Spinal cord (tissue), 10 donors: ENCODE measurements around the gene ADK. TPM values are rescaled to one million over a fixed set of nuclear protein-coding genes. Genes with fewer than 3 reads are reported as not detected.
"Not testable (repeated sequence)": the region's sequence is repeated elsewhere in the genome, so short reads cannot be mapped to it uniquely, and the experiment has no call there.

Experiments used
- DNase-seq, 6 donors: peaks; one replicate each; pipeline versions ENCODE4 v3.0.0 to v3.0.0-alpha.2; 2013 to 2015; ENCODE audit warnings: low spot score in 6 of 6, low read depth in 4 of 6
- H3K27ac ChIP-seq: one replicate; pipeline ENCODE4 v1.5.1; 2013; ENCODE audit warnings: low read depth, low read length, control low read depth
- H3K27me3 ChIP-seq: one replicate; pipeline ENCODE4 v1.6.1; 2013; ENCODE audit warnings: low read length; ENCODE audit not compliant: control insufficient read depth, insufficient read depth
- H3K36me3 ChIP-seq: one replicate; pipeline ENCODE4 v1.6.1; 2013; ENCODE audit warnings: low read length; ENCODE audit not compliant: control insufficient read depth, insufficient read depth
- H3K4me1 ChIP-seq: one replicate; pipeline ENCODE4 v1.6.1; 2013; ENCODE audit warnings: low read length; ENCODE audit not compliant: control insufficient read depth, insufficient read depth
- H3K4me3 ChIP-seq: one replicate; pipeline ENCODE4 v1.5.1; 2013; ENCODE audit warnings: low read depth, low read length, control low read depth
- H3K9me3 ChIP-seq: one replicate; pipeline ENCODE4 v1.6.1; 2013; ENCODE audit warnings: low read length; ENCODE audit not compliant: control insufficient read depth, insufficient read depth
- WGBS: methylation state at CpG from one replicate; pipeline ENCODE4 v1.1.5; 2013; ENCODE audit warnings: missing lambda C conversion rate; ENCODE audit not compliant: insufficient coverage; 5-methylcytosine and 5-hydroxymethylcytosine counted together
- polyA plus RNA-seq, 2 donors: library from polyadenylated mRNA; unstranded; fragments of 120-200 nt; gene quantifications; one replicate each; pipeline ENCODE4 v1.2.1, GENCODE V29; 2013; ENCODE audit not compliant: insufficient read length in 2 of 2
- total RNA-seq, 2 donors: library from RNA; depleted of rRNA in 1 of 2; stranded (reverse); fragments of 120-200 nt in 1 of 2; fragments of >200 nt in 1 of 2; gene quantifications; one replicate each; pipeline versions ENCODE4 v1.2.3 to v1.2.4, GENCODE V29; 2013 to 2014
- donor health status: healthy.

The ADK gene
- total and polyA plus RNA-seq, 4 donors = 46.9 to 58.9 (median 51.1) TPM

- no peaks in the 10 kb centered on the region for H3K27me3 ChIP-seq
- no peak overlapping the region for H3K27ac ChIP-seq
- WGBS = no CpG with 5 or more reads among the region's 1 CpG
- H3K4me3 ChIP-seq = no peak overlapping the region
- H3K4me1 ChIP-seq = no peaks in the 10 kb centered on the region
- no peaks in the 10 kb centered on the region for H3K36me3 ChIP-seq
- DNase-seq = no peak
- H3K9me3 ChIP-seq = peaks cover 17% of the 10 kb centered on the region
Measured at GRCh38 chr10:74514322-74514721, 363.3 kb downstream of the ADK start.

DNA sequence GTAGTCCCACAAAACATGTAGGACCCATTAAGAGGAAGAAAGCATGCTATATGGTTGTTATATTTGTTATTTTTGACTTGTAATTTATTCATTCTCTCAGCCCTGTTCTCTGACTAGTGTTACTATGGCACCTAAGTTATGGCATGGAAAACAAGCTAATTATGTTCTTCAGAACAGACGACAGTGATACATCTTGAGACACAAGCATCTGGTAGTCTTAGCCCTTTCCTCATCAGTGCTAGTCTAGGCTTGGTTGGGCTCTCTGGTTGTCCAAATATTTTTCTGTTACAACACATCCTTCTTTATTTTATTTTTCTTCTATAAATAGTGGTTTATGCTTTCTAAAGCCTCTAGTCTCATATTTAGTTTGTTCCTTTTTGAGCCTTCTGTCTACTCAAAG is 367.0 kb downstream of the ADK start:
- Histone ChIP-seq H3K27ac (no peak overlapping the region), H3K4me1 (no peaks in the 10 kb centered on the region), H3K36me3 (no peaks in the 10 kb centered on the region), H3K9me3 (peaks cover 6% of the 10 kb centered on the region), H3K4me3 (no peak overlapping the region), H3K27me3 (no peaks in the 10 kb centered on the region)
- 83% methylated on average over 1 of the region's 1 CpG for WGBS
- DNase-seq = peak in 1 of 6 donors; percentile 70

DNA sequence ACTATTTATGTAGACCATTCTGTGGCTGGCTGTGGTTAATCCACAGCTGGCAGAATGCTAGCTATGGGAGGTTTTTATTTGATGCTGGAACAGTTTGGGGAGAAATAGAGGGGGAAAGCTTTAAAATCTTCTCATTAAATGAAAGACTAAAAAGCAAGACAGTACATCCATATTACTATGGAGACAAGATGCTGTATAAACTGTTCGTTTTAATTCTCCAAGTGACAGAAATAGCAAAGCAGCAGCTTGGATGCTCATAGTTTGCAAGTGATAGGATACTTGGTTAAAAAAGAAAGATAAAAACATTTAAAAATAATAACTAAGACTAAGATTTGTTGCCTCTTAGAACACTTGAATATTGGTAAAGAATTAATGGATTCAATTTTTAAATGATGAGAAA is 370.5 kb downstream of the ADK start:
- Histone ChIP-seq H3K27ac (no peak overlapping the region), H3K36me3 (no peaks in the 10 kb centered on the region), H3K27me3 (no peaks in the 10 kb centered on the region), H3K9me3 (no peaks in the 10 kb centered on the region), H3K4me3 (no peak overlapping the region), H3K4me1 (no peaks in the 10 kb centered on the region)
- no CpG with 5 or more reads among the region's 1 CpG for WGBS
- DNase-seq = peak in 1 of 6 donors; percentile 64

DNA sequence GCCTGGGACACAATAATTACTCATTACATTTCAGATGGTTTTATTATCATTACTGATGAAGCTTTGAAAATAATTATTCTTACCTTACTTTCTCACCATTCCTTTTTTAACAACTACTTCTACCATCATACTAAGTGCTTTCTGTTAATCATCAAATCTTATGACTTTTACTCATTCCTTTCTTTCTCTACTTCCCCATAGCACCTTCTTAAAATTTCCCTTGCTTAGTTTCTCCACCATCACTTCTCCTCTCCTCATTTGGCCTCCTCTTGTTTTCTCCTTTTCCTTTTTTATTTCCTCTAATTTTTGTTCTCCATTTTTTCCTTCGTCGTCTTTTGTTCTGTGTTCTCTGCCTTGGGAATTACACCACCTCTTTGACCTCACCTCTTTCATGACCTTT is 372.2 kb downstream of the ADK start:
- 89% methylated on average over 2 of the region's 2 CpGs for WGBS
- no peak overlapping the region for H3K27ac ChIP-seq

GRCh38 chr10:74525885-74526284 is 374.9 kb downstream of the ADK start:
- WGBS = 100% methylated on average over 1 of the region's 3 CpGs
- DNase-seq = no peak
- H3K27ac ChIP-seq = no peak overlapping the region
- no peaks in the 10 kb centered on the region for H3K9me3 ChIP-seq
- H3K4me3 ChIP-seq = no peak overlapping the region
- no peaks in the 10 kb centered on the region for H3K36me3 ChIP-seq
- no peaks in the 10 kb centered on the region for H3K27me3 ChIP-seq
- no peaks in the 10 kb centered on the region for H3K4me1 ChIP-seq

More for the DNA sequence above, 372.2 kb downstream of the ADK start:
- no peak overlapping the region for H3K4me3 ChIP-seq
- H3K27me3 ChIP-seq = no peaks in the 10 kb centered on the region
- H3K36me3 ChIP-seq = no peaks in the 10 kb centered on the region
- no peaks in the 10 kb centered on the region for H3K4me1 ChIP-seq
- H3K9me3 ChIP-seq = no peaks in the 10 kb centered on the region
- DNase-seq = no peak

- not testable (repeated sequence) for H3K4me3 ChIP-seq, H3K27me3 ChIP-seq, H3K9me3 ChIP-seq, H3K36me3 ChIP-seq, H3K27ac ChIP-seq, DNase-seq, H3K4me1 ChIP-seq
- WGBS = 94% methylated on average over 3 of the region's 5 CpGs
Measured at GRCh38 chr10:74527611-74528010, 376.6 kb downstream of the ADK start.

DNA sequence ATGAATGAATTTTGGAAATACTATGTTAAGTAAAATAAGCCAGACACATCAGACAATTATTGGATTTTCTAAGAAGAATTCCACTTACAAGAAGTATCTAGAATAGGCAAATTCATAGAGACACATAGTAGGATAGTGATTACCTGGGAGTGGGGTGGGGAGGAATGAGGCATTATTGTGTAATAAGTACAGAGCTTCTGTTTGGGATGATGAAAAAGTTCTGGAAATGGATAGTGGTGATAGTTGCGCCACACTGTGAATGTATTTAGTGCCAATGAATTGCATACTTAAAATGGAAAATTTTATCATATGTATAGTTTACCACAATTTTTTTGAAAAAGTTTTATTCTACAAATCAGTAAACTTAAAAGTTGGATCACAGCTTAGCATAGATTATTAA is 378.2 kb downstream of the ADK start:
- Histone ChIP-seq H3K27ac (no peak overlapping the region), H3K27me3 (no peaks in the 10 kb centered on the region), H3K9me3 (no peaks in the 10 kb centered on the region), H3K4me1 (no peaks in the 10 kb centered on the region), H3K4me3 (no peak overlapping the region), H3K36me3 (no peaks in the 10 kb centered on the region)
- no peak for DNase-seq
- whole genome bisulfite sequencing = no CpG with 5 or more reads among the region's 1 CpG

- Histone ChIP-seq H3K36me3 (no peaks in the 10 kb centered on the region), H3K4me3 (no peak overlapping the region), H3K27ac (no peak overlapping the region), H3K27me3 (no peaks in the 10 kb centered on the region), H3K9me3 (no peaks in the 10 kb centered on the region), H3K4me1 (no peaks in the 10 kb centered on the region)
- DNase-seq = no peak
- WGBS = 90% methylated on average over 1 of the region's 3 CpGs
Measured at GRCh38 chr10:74530981-74531380, 380.0 kb downstream of the ADK start.

GRCh38 chr10:74539317-74539716 is 388.3 kb downstream of the ADK start:
- no peaks in the 10 kb centered on the region for H3K36me3 ChIP-seq
- no peak overlapping the region for H3K4me3 ChIP-seq
- no peak for DNase-seq
- no peaks in the 10 kb centered on the region for H3K27me3 ChIP-seq
- no peaks in the 10 kb centered on the region for H3K4me1 ChIP-seq
- whole genome bisulfite sequencing = no CpG with 5 or more reads among the region's 2 CpGs
- H3K9me3 ChIP-seq = no peaks in the 10 kb centered on the region
- H3K27ac ChIP-seq = no peak overlapping the region

DNA sequence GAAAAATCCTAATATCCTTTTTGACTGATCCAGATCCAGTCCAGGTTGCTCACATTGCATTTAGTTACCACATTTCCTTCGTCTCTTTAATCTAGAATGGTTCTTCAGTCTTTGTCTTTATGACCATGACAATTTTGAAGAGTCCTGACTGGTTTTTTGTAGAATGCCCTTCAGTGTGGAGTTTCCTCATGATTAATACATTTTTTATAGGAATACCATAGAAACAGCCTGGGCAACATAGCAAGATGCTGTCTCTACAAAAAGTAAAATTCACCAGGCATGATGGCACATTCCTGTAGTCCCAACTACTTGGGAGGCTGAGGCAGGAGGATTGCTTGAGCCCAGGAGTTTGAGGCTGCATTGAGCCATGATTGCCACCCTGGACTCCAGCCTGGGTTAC is 390.4 kb downstream of the ADK start:
- Histone ChIP-seq H3K4me1 (no peaks in the 10 kb centered on the region), H3K27me3 (no peaks in the 10 kb centered on the region), H3K36me3 (no peaks in the 10 kb centered on the region), H3K9me3 (no peaks in the 10 kb centered on the region), H3K27ac (no peak overlapping the region), H3K4me3 (no peak overlapping the region)
- no CpG with 5 or more reads among the region's 1 CpG for WGBS
- no peak for DNase-seq
